Fibroblast of the aortic adventitia (primary cell): ENCODE measurements around the gene PLA2G2F. TPM values are rescaled to one million over a fixed set of nuclear protein-coding genes. Genes with fewer than 3 reads are reported as not detected.

ENCODE experiments used
- DNase-seq: peaks from one replicate; pipeline ENCODE4 v3.0.0-alpha.2; 2010; ENCODE audit warnings: low read depth
- H3K4me3 ChIP-seq: 2 replicates; pipeline ENCODE4 v1.5.1; 2011; ENCODE audit warnings: low read depth, mild to moderate bottlenecking, control low read depth, low read length, moderate library complexity
- CTCF ChIP-seq: IDR thresholded peaks from 2 replicates; pipeline ENCODE4 v1.5.1; 2011; ENCODE audit warnings: mild to moderate bottlenecking, low read length, control low read depth, inconsistent platforms; ENCODE audit not compliant: insufficient read depth
- total RNA-seq: library from RNA; depleted of rRNA; stranded (reverse); fragments of >200 nt; gene quantifications from 2 replicates; pipeline ENCODE4 v1.2.3, GENCODE V29; 2012; ENCODE audit warnings: low replicate concordance

Gene PLA2G2F
- total RNA-seq, 1 donor: not detected

GRCh38 chr1:20149601-20150325 lies 10.6 kb downstream of the PLA2G2F start:
- no peak for TF ChIP-seq CTCF
- DNase-seq: no peak
- no peak overlapping the region for H3K4me3 ChIP-seq

- TF ChIP-seq CTCF: no peak
- DNase-seq: no peak
- H3K4me3 ChIP-seq: no peak overlapping the region
These were observed 11.2 kb downstream of the PLA2G2F start for GRCh38 chr1:20150326-20150705.

DNA sequence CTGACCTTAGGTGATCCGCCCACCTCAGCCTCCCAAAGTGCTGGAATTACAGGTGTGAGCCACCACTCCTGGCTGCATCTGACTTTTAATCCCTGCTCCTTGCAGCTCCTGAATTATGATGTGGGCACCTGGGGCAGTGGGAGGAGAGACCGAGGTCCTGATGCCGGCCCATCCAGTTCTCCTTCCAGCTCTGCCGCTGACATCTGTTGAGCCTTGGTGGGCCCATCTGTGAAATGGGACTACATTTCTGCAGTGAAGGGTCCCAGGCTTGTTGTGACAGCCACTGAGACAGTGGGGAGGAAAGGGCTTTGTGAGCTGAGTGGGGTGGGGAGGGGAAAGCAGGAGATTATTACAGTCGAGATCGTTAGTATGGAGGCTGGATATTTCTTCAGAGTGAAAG lies 11.8 kb downstream of the PLA2G2F start:
- no peak for DNase-seq
- TF ChIP-seq CTCF: no peak
- no peak overlapping the region for H3K4me3 ChIP-seq

GRCh38 chr1:20151906-20152598 lies 12.9 kb downstream of the PLA2G2F start:
- peak; percentile 91 for TF ChIP-seq CTCF
- H3K4me3 ChIP-seq: peak overlapping the region; percentile 59
- peak; percentile 75 for DNase-seq

GRCh38 chr1:20152599-20152930 lies 13.4 kb downstream of the PLA2G2F start:
- H3K4me3 ChIP-seq: no peak overlapping the region
- no peak for TF ChIP-seq CTCF
- DNase-seq: no peak

DNA sequence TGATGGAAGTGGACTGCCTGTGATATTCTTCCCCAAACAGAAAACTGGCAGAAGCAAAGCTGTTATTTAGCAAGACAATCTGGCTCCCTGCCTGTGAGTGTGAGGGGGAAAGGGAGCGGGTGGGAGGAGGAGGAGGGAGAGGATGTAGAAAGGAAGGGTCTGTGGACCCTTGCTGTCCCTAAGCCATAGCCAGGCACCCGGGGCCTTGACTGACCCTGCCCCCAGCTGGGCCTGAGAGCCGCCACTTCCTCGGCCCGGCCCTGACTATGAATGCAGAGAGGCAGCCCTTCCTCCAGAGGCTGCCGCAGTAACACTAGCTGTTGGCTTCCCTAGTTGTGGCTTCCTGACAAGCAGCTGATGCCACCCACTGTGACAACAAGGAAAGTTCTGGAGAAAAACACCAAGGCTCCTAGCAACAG lies 13.9 kb downstream of the PLA2G2F start:
- DNase-seq: no peak
- no peak for TF ChIP-seq CTCF
- no peak overlapping the region for H3K4me3 ChIP-seq
